T1000 (cell line): ENCODE results near the gene RLN3.
"Not testable (repeated sequence)": the region's sequence is repeated elsewhere in the genome, so short reads cannot be mapped to it uniquely, and the experiment has no call there.

Source experiments
- DNase-seq: peaks from one replicate; lab custom pipeline; 2025; ENCODE audit warnings: mixed read lengths; lab: John Stamatoyannopoulos, UW

The RLN3 gene

GRCh38 chr19:13995017-13995728 lies 32.8 kb upstream of the RLN3 start:
- DNase-seq = no peak

- no peak for DNase-seq
Measured at GRCh38 chr19:13995878-13996765, 31.8 kb upstream of the RLN3 start.

DNA sequence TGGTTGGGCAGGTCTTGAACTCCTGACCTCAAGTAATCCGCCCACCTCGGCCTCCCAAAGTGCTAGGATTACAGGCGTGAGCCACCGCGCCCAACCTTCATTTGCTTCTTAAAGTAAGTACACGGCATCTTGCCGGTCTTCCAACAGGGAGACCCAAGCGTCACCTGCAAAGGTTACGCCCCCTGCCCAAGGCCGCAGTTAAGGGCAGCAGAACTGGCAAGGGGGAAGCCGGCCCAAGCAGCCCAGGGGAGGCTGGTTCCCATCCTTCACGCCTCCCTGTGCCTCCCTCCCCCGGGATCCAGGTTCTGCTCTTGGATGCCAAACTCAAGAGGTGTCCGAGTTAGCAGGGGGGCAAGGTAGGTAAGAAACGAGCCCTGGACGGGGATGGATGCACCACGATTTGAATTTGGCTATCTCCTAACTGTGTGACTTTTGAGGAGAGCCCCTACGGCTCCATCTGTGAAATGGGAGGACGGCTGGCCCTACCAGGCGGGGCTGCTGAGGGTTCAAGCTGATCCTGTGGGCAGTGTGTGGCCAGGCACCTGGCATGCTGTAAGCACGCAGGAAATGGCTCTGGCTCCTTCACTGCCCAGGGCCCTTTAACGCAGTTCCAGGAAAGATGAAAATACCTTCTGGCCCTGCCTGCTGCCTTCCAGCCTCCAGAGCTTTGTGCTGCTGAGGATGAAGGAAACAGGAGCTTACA lies 30.9 kb upstream of the RLN3 start:
- no peak for DNase-seq

DNA sequence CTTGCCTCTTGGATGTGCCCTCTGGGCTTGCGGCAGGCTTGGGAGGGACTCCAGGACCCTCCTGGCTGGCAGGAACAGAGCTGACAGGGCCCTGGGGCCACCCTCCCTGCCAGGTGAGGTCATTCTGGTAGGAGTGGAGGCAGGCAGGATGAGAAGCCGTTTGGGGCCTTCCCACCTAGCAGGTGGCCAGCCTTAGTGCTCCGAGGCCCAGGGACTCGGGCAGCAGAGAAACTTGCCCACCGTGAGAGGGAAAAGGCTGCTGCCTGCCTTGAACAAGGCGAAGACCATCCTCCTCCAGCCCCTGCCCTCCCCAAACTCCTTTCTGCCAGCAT lies 30.4 kb upstream of the RLN3 start:
- DNase-seq = no peak

DNA sequence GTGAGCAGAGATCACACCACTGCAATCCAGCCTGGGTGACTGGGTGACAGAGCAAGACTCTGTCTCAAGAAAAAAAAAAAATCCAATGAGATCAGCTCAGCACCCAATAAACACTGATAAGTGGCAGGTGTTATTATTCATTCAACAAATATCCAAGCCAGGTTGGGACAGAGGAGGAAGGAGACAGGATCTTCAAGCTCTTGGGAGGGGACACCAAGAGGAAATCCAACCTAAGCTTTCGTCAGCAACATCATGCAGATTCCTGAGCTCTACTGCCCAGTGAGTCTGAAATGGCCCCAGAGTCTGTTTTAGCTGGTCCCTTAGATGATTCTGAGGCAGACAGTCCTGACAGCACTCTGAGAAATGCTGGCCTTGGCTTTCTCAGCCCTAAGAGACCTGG lies 29.5 kb upstream of the RLN3 start:
- no peak for DNase-seq

DNA sequence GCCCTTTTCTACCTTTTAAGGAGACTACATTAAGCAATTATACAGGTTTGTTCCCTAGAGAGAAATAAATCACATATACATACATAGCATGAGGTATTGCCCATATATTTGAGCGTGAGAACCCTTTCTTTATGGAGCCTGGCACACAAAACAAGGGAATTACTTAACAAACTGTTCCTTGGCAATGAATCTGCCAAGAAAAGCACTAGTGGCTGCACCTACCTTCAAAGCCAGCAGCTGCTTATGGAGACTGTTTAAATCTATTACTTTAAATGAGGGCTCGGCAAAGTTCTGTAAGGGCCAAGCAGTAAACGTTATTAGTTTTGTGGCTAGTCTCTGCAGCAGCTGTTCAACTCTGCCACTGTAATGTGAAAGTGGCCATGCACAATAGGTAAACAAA lies 28.9 kb upstream of the RLN3 start:
- no peak for DNase-seq

GRCh38 chr19:14000691-14001375 lies 27.1 kb upstream of the RLN3 start:
- DNase-seq = no peak

DNA sequence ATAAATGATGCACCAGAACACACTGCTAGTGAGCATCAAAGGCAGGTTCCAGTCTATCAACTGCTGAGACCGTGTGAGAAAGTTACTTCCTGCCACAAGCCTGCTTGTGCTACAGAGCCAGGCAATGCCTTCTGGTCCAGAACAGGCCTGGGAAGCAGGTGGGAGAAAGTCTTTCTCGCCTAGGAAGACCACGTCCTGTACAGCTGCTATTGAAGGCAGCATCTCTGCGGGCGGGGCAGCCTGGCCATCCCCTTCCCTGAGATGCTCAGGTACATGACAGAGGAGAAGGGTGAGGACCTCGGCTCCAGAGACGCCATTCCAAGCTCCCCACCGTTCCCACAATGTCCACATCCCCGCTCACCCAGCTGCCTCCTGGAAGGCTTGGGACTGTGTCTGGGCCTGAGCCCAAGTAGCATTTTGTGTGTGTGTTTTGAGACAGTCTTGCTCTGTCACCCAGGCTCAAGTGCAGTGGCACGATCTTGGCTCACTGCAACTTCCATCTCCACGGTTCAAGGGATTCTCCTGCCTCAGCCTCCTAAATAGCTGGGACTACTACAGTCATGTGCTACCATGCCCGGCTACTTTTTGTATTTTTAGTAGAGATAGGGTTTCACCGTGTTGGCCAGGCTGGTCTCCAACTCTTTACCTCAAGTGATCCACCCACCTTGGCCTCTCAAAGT lies 25.2 kb upstream of the RLN3 start:
- DNase-seq = no peak

GRCh38 chr19:14003251-14004055 lies 24.5 kb upstream of the RLN3 start:
- no peak for DNase-seq

- no peak for DNase-seq
Measured at GRCh38 chr19:14004619-14005348, 23.2 kb upstream of the RLN3 start.

DNA sequence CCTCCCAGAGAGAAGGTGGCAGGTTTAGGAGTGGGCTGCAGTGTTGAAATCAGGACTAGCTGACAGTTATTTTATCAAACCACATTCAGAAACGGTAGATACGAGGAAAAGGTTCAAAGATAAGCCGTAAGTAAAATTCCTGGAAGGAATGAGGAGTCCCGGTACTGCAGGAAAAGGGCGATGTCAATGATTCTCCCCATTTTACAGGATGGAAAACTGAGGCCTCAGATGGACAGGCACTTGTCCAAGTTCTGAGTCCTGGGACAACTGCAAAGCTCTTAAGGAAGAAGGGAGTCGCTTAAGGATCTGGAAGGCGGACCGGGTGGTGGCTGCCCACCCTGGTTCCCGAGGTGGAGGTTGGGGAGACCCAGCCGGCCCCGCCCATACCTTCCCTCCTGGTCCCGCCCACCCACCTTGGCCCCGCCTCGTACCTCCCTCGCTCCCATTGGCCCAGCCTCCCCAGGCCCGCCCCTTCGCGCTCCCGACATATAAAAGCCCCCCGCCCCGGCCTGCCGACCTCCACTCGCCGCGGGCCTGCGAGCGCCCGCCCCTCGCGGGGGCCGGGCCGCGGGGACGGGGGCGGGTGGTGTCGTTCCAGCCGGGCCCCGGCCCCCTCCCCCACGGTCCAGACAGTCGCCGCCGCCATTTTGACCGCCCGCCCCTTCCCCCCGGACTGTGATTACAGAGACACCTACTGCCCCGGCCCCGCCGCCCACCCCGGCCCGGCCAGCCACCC lies 22.4 kb upstream of the RLN3 start:
- peak; percentile 72 for DNase-seq

DNA sequence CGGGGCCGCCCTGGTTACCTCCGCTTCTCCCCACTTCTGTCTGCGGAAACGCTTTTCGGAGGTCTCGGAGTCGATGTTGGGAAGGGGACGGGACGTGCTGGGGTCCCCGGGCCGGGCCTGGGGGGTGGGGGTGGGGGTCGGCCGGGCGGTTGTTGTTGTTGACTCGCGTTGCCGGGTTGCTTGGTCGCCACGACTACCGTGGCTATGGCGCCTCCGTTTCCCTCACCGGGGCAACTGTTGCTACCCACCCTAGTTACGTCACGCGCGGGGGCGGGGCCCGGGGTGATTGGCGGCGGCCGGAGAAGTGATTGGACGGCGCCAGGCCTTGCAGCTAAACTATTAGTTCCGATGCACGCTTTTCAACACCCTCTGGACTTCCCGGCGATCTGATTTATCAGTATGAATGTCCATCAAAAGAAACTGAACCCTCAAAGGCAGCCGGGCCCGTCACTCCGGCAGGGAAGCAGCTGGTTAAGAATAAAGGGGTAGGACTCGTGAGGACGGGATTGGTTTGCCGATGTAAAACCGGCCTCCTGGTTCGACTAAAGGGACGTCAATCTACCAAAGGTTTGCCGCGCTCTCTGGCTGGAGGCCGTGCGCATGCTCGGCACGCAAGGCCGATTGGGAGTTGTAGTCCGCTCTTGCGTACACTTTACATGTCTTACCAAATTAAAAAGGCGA lies 21.7 kb upstream of the RLN3 start, which contains the start of gene RFX1:
RFX1 (minus strand) TSS at position 236 of the 681 bp plus-strand sequence. CDS start 12,477 bp downstream, outside the sequence.
- peak; percentile 98 for DNase-seq

- DNase-seq = no peak
Measured at GRCh38 chr19:14006766-14007562, 21.0 kb upstream of the RLN3 start.

DNA sequence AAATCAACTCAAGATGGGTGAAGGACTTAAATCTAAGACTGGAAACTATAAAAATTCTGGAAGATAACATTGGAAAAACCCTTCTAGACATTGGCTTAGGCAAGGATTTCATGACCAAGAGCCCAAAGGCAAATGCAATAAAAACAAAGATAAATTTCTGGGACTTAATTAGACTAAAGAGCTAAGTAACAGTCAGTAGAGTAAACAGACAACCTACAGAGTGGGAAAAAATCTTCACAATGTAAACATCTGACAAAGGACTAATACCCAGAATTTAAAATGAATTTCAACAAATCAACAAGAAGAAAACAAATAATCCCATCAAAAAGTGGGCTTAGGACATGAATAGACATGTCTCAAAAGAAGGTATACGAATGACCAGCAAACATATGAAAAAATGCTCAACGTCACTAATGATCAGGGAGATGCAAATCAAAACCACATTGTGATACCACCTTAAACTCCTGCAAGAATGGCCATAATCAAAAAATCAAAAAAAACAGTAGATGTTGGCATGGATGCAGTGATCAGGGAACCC lies 15.5 kb upstream of the RLN3 start:
- no peak for DNase-seq

DNA sequence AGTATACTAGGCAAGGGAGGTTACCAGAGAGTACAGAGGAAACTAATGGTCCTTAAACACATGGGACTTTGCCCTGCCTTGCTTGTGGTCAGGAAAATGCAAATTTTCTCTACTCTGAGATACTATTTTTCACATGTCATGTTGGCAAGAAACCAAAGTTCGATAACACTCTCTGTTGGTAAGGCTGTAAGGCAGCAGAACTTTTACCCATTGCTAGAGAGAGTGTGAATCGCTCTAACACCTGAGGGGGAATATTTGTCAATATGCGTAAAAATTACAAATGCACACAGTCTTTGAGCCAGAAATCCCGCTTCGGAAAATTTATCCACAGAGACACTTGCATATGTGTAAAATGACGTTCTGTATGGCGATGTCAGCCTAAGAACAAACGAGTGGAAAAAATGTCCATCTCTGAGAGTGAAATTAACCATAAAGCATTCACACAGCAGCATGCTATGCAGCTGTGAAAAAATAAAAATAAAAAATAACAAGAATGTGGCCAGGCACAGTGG lies 12.4 kb upstream of the RLN3 start:
- DNase-seq = no peak

DNA sequence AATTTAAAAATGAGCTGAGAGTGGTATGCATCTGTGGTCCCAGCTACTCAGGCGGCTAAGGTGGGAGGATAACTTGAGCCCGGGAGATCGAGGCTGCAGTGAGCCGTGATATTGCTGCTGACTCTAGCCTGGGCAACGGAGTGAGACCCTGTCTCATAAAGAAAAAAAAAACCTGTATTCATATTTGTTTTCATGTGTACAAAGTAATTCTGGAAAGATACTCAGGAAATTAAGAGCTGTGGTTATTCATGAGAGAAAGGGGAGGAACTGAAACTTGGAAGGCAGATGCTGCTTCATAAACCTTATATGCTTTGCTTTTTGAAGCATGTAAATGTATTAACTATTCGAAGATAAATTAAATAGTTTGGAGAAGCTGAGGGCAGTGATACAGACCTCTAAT lies 8.8 kb upstream of the RLN3 start:
- DNase-seq = no peak

DNA sequence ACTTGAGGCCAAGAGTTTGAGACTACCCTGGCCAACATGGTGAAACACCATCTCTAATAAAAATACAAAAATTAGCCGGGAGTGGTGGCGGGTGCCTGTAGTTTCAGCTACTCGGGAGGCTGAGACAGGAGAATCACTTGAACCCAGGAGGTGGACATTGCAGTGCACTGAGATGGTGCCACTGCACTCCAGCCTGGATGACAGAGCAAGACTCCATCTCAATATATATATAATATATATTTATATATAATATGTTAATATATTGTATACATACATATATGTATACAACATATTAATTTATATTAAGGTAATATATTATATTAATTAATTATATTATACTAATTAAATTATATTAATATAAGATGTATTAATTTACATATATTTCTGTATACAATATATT lies 8.2 kb upstream of the RLN3 start:
- DNase-seq = not testable (repeated sequence)
